ENCODE results near the gene PTGER1.

PTGER1 gene

GRCh38 chr19:14435320-14436050 is 39.7 kb downstream of the PTGER1 start:
- Mint-ChIP-seq H3K4me1 (ENCODE audit: low read depth in 2 of 2) (peaks cover 51 to 53% of the 10 kb centered on the region in 2 donors), H3K27me3 (no peaks in the 10 kb centered on the region), H3K36me3 (ENCODE audit: insufficient read depth) (peaks cover 24% of the 10 kb centered on the region), H3K4me3 (peak overlapping the region; percentile 73 to 74), H3K9me3 (no peaks in the 10 kb centered on the region), H3K27ac (peak overlapping the region; percentile 84 to 87)
- DNase-seq (no peak), ATAC-seq (replicated peaks) (no peak)

GRCh38 chr19:14434543-14435319 is 40.4 kb downstream of the PTGER1 start:
- peak; percentile 51 for ATAC-seq (replicated peaks)
- H3K9me3 Mint-ChIP-seq, result no peaks in the 10 kb centered on the region
- peaks cover 45 to 46% of the 10 kb centered on the region in 2 donors for H3K4me1 Mint-ChIP-seq (ENCODE audit: low read depth in 2 of 2)
- peak overlapping the region; percentile 83 to 87 for H3K27ac Mint-ChIP-seq
- peak in 1 of 3 experiments; percentile 28 for DNase-seq
- H3K27me3 Mint-ChIP-seq, result no peaks in the 10 kb centered on the region
- H3K36me3 Mint-ChIP-seq (ENCODE audit: insufficient read depth), result peaks cover 17% of the 10 kb centered on the region
- peak overlapping the region; percentile 73 to 74 for H3K4me3 Mint-ChIP-seq

GRCh38 chr19:14433554-14434501 is 41.3 kb downstream of the PTGER1 start:
- DNase-seq (peak in 1 of 3 experiments; percentile 24), ATAC-seq (replicated peaks) (peak; percentile 58)
- H3K36me3 Mint-ChIP-seq (ENCODE audit: insufficient read depth), result peaks cover 12% of the 10 kb centered on the region
- H3K4me1 Mint-ChIP-seq (ENCODE audit: low read depth in 2 of 2), result peaks cover 38 to 40% of the 10 kb centered on the region in 2 donors
- H3K9me3 Mint-ChIP-seq, result no peaks in the 10 kb centered on the region
- H3K4me3 Mint-ChIP-seq, result peak overlapping the region; percentile 73 to 74
- H3K27me3 Mint-ChIP-seq, result no peaks in the 10 kb centered on the region
- H3K27ac Mint-ChIP-seq, result peak overlapping the region; percentile 83 to 87

GRCh38 chr19:14432791-14433553 is 42.2 kb downstream of the PTGER1 start, which contains the start of gene PKN1:
TSS of gene PKN1 (plus strand) at chr19:14433306. CDS start at chr19:14433522, 216 bp downstream.
- H3K27me3 Mint-ChIP-seq, result no peaks in the 10 kb centered on the region
- ATAC-seq (replicated peaks) (peak; percentile 26), DNase-seq (peak in 1 of 3 experiments; percentile 22)
- peaks cover 33 to 37% of the 10 kb centered on the region in 2 donors for H3K4me1 Mint-ChIP-seq (ENCODE audit: low read depth in 2 of 2)
- H3K27ac Mint-ChIP-seq, result peak within 1 kb of the TSS; percentile 83 to 87
- H3K9me3 Mint-ChIP-seq, result no peaks in the 10 kb centered on the region
- H3K36me3 Mint-ChIP-seq (ENCODE audit: insufficient read depth), result peaks cover 8% of the 10 kb centered on the region
- H3K4me3 Mint-ChIP-seq, result peak within 1 kb of the TSS; percentile 81 to 84

- no peaks in the 10 kb centered on the region for H3K27me3 Mint-ChIP-seq
- DNase-seq (no peak), ATAC-seq (replicated peaks) (no peak)
- H3K4me1 Mint-ChIP-seq (ENCODE audit: low read depth in 2 of 2), result peaks cover 25 to 30% of the 10 kb centered on the region in 2 donors
- peaks cover 5% of the 10 kb centered on the region for H3K36me3 Mint-ChIP-seq (ENCODE audit: insufficient read depth)
- H3K9me3 Mint-ChIP-seq, result no peaks in the 10 kb centered on the region
- H3K27ac Mint-ChIP-seq, result no peak overlapping the region
- H3K4me3 Mint-ChIP-seq, result peak overlapping the region in 1 of 2 donors; percentile 28
Measured at GRCh38 chr19:14430712-14431111, 44.4 kb downstream of the PTGER1 start.

- Mint-ChIP-seq H3K4me3 (no peak overlapping the region), H3K4me1 (ENCODE audit: low read depth in 2 of 2) (peaks cover 12 to 16% of the 10 kb centered on the region in 2 donors), H3K27me3 (no peaks in the 10 kb centered on the region), H3K27ac (no peak overlapping the region), H3K9me3 (no peaks in the 10 kb centered on the region), H3K36me3 (ENCODE audit: insufficient read depth) (peaks cover 3% of the 10 kb centered on the region)
- ATAC-seq (replicated peaks), result no peak
- DNase-seq, result no peak
Measured at GRCh38 chr19:14428882-14429416, 46.2 kb downstream of the PTGER1 start.

- Mint-ChIP-seq H3K4me1 (ENCODE audit: low read depth in 2 of 2) (peaks cover 12 to 14% of the 10 kb centered on the region in 2 donors), H3K4me3 (no peak overlapping the region), H3K27ac (no peak overlapping the region), H3K36me3 (ENCODE audit: insufficient read depth) (peaks cover 3% of the 10 kb centered on the region), H3K27me3 (no peaks in the 10 kb centered on the region), H3K9me3 (no peaks in the 10 kb centered on the region)
- DNase-seq (no peak), ATAC-seq (replicated peaks) (no peak)
Measured at GRCh38 chr19:14427461-14427860, 47.7 kb downstream of the PTGER1 start.

- Mint-ChIP-seq H3K36me3 (ENCODE audit: insufficient read depth) (peaks cover 3% of the 10 kb centered on the region), H3K4me3 (no peak overlapping the region), H3K27me3 (no peaks in the 10 kb centered on the region), H3K9me3 (no peaks in the 10 kb centered on the region), H3K27ac (no peak overlapping the region), H3K4me1 (ENCODE audit: low read depth in 2 of 2) (peaks cover 3 to 4% of the 10 kb centered on the region in 2 donors)
- DNase-seq (no peak), ATAC-seq (replicated peaks) (no peak)
Measured at GRCh38 chr19:14425696-14426138, 49.4 kb downstream of the PTGER1 start.
